Measurements from ENCODE around the gene ZNF316.

GRCh38 chr7:6588566-6588965 lies 48.6 kb upstream of the ZNF316 start:
- TF ChIP-seq POLR2AphosphoS5 (IDR thresholded peaks at IDR 0.05; ENCODE audit: low read depth, low read length) (no peak), CTCF (IDR thresholded peaks at IDR 0.05) (no peak), GATA2 (CRISPR knock-in tag; IDR thresholded peaks at IDR 0.05) (no peak), SMC3 (IDR thresholded peaks at IDR 0.05; ENCODE audit: low read depth, low read length) (no peak), USF1 (IDR thresholded peaks at IDR 0.05; ENCODE audit: borderline replicate concordance, low read depth) (no peak), IRF3 (IDR thresholded peaks at IDR 0.05; ENCODE audit: low read depth, low read length) (no peak), RFX5 (IDR thresholded peaks at IDR 0.05; ENCODE audit: low read length) (no peak)
